DMS53 (cell line): ENCODE data around the gene OR10AD1.
"Not testable (repeated sequence)": the region's sequence is repeated elsewhere in the genome, so short reads cannot be mapped to it uniquely, and the experiment has no call there.

Experiments
- DNase-seq: peaks from one replicate; lab custom pipeline; 2025; lab: John Stamatoyannopoulos, UW

The OR10AD1 gene

GRCh38 chr12:48160046-48160445, 43.0 kb downstream of the OR10AD1 start:
- no peak for DNase-seq

DNA sequence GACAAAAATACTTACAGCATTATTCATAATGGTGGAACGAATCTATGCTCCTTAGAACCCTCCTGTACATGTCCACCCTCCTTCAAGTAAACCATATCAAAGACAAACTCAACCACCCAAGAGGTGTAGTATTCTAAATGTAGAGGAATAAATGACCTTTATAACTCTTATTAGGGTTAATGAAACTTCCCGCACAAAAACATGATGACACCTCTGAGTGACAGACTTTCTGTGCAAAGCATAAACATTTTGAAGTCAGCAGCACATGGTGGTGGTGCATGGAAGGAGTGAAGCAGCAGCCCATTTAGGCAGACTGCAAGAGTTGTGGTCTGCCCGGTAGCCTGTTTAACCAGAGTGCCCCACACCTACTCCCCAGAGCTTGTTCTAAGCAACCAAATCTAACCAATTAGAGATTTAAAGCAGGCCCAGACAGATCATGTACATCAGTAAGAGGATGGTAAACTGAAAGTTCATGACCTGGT, 45.2 kb downstream of the OR10AD1 start:
- DNase-seq, result peak; percentile 63

GRCh38 chr12:48157018-48157888, 45.8 kb downstream of the OR10AD1 start, which contains the start of gene ASB8:
Gene ASB8 (minus strand): TSS chr12:48157515. CDS start chr12:48153496, 4,019 bp downstream.
- DNase-seq, result peak; percentile 100

DNA sequence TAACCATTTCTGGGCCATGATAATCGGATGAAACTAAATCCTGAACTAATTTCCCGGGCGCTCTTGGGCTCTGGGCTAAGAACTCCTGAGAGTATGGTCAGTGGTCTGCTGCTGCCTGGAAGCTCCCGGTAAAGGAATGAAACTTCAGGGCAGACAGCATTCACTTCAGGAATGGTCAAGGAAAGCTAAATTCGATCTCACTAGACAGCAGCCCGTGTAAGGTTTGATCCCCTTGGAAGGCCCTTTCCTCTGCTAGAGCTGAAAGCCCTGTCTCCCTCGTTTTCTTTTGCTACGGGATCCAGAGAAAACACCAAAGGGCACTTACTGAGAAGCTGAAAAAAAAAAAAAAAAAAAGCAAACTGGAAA, 46.5 kb downstream of the OR10AD1 start:
- DNase-seq, result no peak

DNA sequence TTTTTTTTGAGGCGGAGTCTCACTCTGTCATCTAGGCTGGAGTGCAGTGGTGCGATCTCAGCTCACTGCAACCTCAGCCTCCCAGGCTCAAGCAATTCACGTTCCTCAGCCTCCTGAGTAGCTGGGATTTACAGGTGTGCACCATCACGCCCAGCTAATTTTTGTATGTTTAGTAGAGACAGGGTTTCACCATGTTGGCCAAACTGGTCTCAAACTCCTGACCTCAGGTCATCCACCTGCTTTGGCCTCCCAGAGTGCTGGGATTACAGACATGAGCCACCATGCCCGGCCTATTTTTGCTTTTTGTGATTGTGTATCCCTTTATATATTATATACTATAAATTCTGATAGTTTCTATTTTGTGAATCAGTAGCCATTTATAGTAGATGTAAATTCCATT, 47.3 kb downstream of the OR10AD1 start:
- DNase-seq, result not testable (repeated sequence)
